HepG2 (cell line): ENCODE results near the gene ACKR3. TPM values are rescaled to one million over a fixed set of nuclear protein-coding genes. Genes with fewer than 3 reads are reported as not detected.

Experiments used
- ATAC-seq: fragments of 200-7000 bp; cut with Tn5 transposase; 3 replicates; pipeline ENCODE4 v1.9.1; 2020; ENCODE audit warnings: mild to moderate bottlenecking, moderate library complexity
- BruUV-seq: library from RNA; stranded (reverse); fragments of 400-500 nt; replicated peaks from 2 replicates; lab custom pipeline; 2021; lab: Mats Ljungman, UMichigan
- CTCF ChIA-PET: fragments of 300-600 bp; formaldehyde crosslinking; extraction: SDS; loops from one replicate; lab custom pipeline; 2021; ENCODE audit warnings: low total read pairs, inconsistent platforms, low intra/inter-chr PET ratio; lab: Yijun Ruan, JAX
- POLR2A ChIA-PET: fragments of 350-600 bp; sonication (Branson Sonifier 250); formaldehyde crosslinking; loops from one replicate; lab custom pipeline; 2020; ENCODE audit warnings: antibody characterized with exemption, inconsistent platforms; lab: Yijun Ruan, JAX
- DNase-seq: peaks from one replicate; pipeline ENCODE4 v3.0.0-alpha.2; 2015; ENCODE audit warnings: low spot score
- FAIRE-seq: peaks from 3 replicates; lab custom pipeline; 2011; peaks lifted over from hg19 to GRCh38; lab: Jason Lieb, UNC
- H2AFZ ChIP-seq: one replicate; pipeline ENCODE4 v1.6.1; 2011; ENCODE audit warnings: low read length, inconsistent platforms
- H3K27ac ChIP-seq: fragments of 300-600 bp; 3 replicates; pipeline ENCODE4 v1.8.0; 2011; ENCODE audit warnings: mixed run types, mild to moderate bottlenecking, mixed read lengths, low read length, inconsistent platforms; ENCODE audit not compliant: insufficient read depth; ENCODE audit errors: extremely low read length
- H3K27me3 ChIP-seq, 2 experiments: fragments of 200-600 bp in 1 of 2; 2 replicates in 1 of 2; 3 replicates in 1 of 2; pipeline versions ENCODE4 v1.6.0 to v1.8.0; 2011; ENCODE audit warnings: low read length in 2 of 2, mild to moderate bottlenecking in 2 of 2, moderate library complexity in 2 of 2, inconsistent platforms in 1 of 2; ENCODE audit not compliant: insufficient read depth in 2 of 2, control insufficient read depth in 1 of 2
- H3K36me3 ChIP-seq, 2 experiments: fragments of 200-600 bp in 1 of 2; replicated peaks in 1 of 2; 2 replicates in 1 of 2; 3 replicates in 1 of 2; pipeline versions ENCODE4 v1.5.1 to v1.8.0; 2011; ENCODE audit warnings: low read length in 2 of 2, inconsistent platforms in 1 of 2; ENCODE audit not compliant: insufficient read depth in 2 of 2, control insufficient read depth in 1 of 2
- H3K4me1 ChIP-seq: 2 replicates; pipeline ENCODE4 v1.5.1; 2012; ENCODE audit warnings: low read length, inconsistent platforms; ENCODE audit not compliant: insufficient read depth
- H3K4me2 ChIP-seq: 2 replicates; pipeline ENCODE4 v1.6.0; 2011; ENCODE audit warnings: low read depth, low read length, inconsistent platforms
- H3K4me3 ChIP-seq, 3 experiments: fragments of 200-600 bp in 1 of 3; sonication (generic), shearing (Covaris generic) in 1 of 3; replicated peaks in 1 of 3; 2 replicates each; pipeline ENCODE4 v1.5.1; 2011 to 2016; ENCODE audit warnings: low read length in 3 of 3, inconsistent platforms in 2 of 3, low read depth in 2 of 3, mild to moderate bottlenecking in 2 of 3, control low read depth in 1 of 3, mixed read lengths in 1 of 3; ENCODE audit not compliant: insufficient read depth in 1 of 3
- H3K79me2 ChIP-seq: one replicate; pipeline ENCODE4 v1.6.1; 2011; ENCODE audit warnings: low read length, inconsistent platforms; ENCODE audit not compliant: insufficient read depth
- H3K9ac ChIP-seq: 2 replicates; pipeline ENCODE4 v1.6.0; 2011; ENCODE audit warnings: mild to moderate bottlenecking, low read depth, low read length, inconsistent platforms; ENCODE audit not compliant: insufficient read depth
- H3K9me3 ChIP-seq: 2 replicates; pipeline ENCODE4 v1.5.1; 2012; ENCODE audit warnings: mild to moderate bottlenecking, low read length
- H4K20me1 ChIP-seq: 2 replicates; pipeline ENCODE4 v1.6.0; 2011; ENCODE audit warnings: inconsistent platforms, mild to moderate bottlenecking, low read length, moderate library complexity; ENCODE audit not compliant: insufficient read depth
- DR1 ChIP-seq: sonication (generic); formaldehyde crosslinking; IDR thresholded peaks from 2 replicates; pipeline ENCODE4 v1.8.0; 2021; ENCODE audit warnings: mild to moderate bottlenecking, missing genetic modification reagents, inconsistent platforms
- EP300 ChIP-seq, 3 experiments: sonication (generic) in 1 of 3; formaldehyde crosslinking in 1 of 3; IDR thresholded peaks; 2 replicates each; pipeline versions ENCODE4 v1.5.1 to v1.6.1; 2011 to 2020; ENCODE audit warnings: low read depth in 2 of 3, low read length in 2 of 3, borderline replicate concordance in 1 of 3, improper control_type of control experiment in 1 of 3, mild to moderate bottlenecking in 1 of 3, missing genetic modification reagents in 1 of 3, moderate library complexity in 1 of 3
- FOXO1 ChIP-seq: sonication (generic); formaldehyde crosslinking; IDR thresholded peaks from 2 replicates; pipeline ENCODE4 v1.4.0; 2020; ENCODE audit warnings: missing genetic modification reagents
- GLI4 ChIP-seq: sonication (generic); formaldehyde crosslinking; IDR thresholded peaks from 2 replicates; pipeline ENCODE4 v1.5.1; 2020; ENCODE audit warnings: missing genetic modification reagents, mild to moderate bottlenecking, moderate library complexity, borderline replicate concordance
- KMT2B ChIP-seq: IDR thresholded peaks from 2 replicates; pipeline ENCODE4 v1.6.1; 2016; ENCODE audit warnings: missing genetic modification reagents, missing compliant biosample characterization
- MZF1 ChIP-seq: sonication (generic); formaldehyde crosslinking; IDR thresholded peaks from 2 replicates; pipeline ENCODE4 v1.8.1; 2023; ENCODE audit warnings: mild to moderate bottlenecking, missing genetic modification reagents, borderline replicate concordance
- RFX1 ChIP-seq: fragments of 450-650 bp; IDR thresholded peaks from 2 replicates; pipeline ENCODE4 v1.6.1; 2017
- SYNCRIP ChIP-seq: fragments of 200-400 bp; formaldehyde crosslinking; IDR thresholded peaks from 2 replicates; pipeline ENCODE4 v1.6.1; 2018; ENCODE audit warnings: mild to moderate bottlenecking, low read depth, low read length; ENCODE audit not compliant: insufficient read depth
- UBTF ChIP-seq: sonication (generic); formaldehyde crosslinking; IDR thresholded peaks from 2 replicates; pipeline ENCODE4 v1.4.0; 2020; ENCODE audit warnings: mild to moderate bottlenecking, missing genetic modification reagents
- ZNF572 ChIP-seq: sonication (generic); formaldehyde crosslinking; IDR thresholded peaks from 2 replicates; pipeline ENCODE4 v1.5.1; 2020; ENCODE audit warnings: mild to moderate bottlenecking, missing genetic modification reagents
- ZNF616 ChIP-seq: sonication (generic); formaldehyde crosslinking; IDR thresholded peaks from 2 replicates; pipeline ENCODE4 v1.5.0; 2020; ENCODE audit warnings: low read depth, mild to moderate bottlenecking, missing genetic modification reagents
- ZNF629 ChIP-seq: sonication (generic); formaldehyde crosslinking; conservative IDR thresholded peaks from 2 replicates; pipeline ENCODE4 v1.5.0; 2020; ENCODE audit warnings: missing genetic modification reagents
- ZNF7 ChIP-seq: IDR thresholded peaks from 2 replicates; pipeline ENCODE4 v1.6.1; 2016; ENCODE audit warnings: missing biosample characterization, missing genetic modification reagents
- ZNF746 ChIP-seq: sonication (generic); formaldehyde crosslinking; IDR thresholded peaks from 2 replicates; pipeline ENCODE4 v1.8.0; 2022; ENCODE audit warnings: mild to moderate bottlenecking, missing genetic modification reagents
- ZNF781 ChIP-seq: sonication (generic); formaldehyde crosslinking; IDR thresholded peaks from 2 replicates; pipeline ENCODE4 v1.5.1; 2020; ENCODE audit warnings: borderline replicate concordance, mild to moderate bottlenecking, missing genetic modification reagents; ENCODE audit errors: not compliant biosample characterization
- ZZZ3 ChIP-seq: sonication (generic); formaldehyde crosslinking; IDR thresholded peaks from 2 replicates; pipeline ENCODE4 v1.4.0; 2020; ENCODE audit warnings: missing genetic modification reagents, mild to moderate bottlenecking, borderline replicate concordance
- WGBS: methylation state at CpG from one replicate; pipeline ENCODE4 v1.1.6; 2017; ENCODE audit warnings: low lambda C conversion rate; 5-methylcytosine and 5-hydroxymethylcytosine counted together
- in situ Hi-C: cut with HindIII; loops from 2 replicates; pipeline ENCODE4 v1.10.0; 2017; ENCODE audit warnings: low pct_unique_long_range_greater_than_20kb; ENCODE audit not compliant: extremely low pct_ligation_motif_present
- intact Hi-C: fragments of 100-400 bp; cut with micrococcal nuclease; formaldehyde crosslinking; loops from one replicate; pipeline ENCODE4 v1.10.0; 2022; ENCODE audit not compliant: unreplicated experiment
- polyA plus RNA-seq, 8 experiments: library from polyadenylated mRNA; depleted of rRNA in 3 of 8; stranded (reverse) in 7 of 8; unstranded in 1 of 8; fragments of >200 nt; fragmentation: Illumina TruSeq in 4 of 8; extraction: Trizol in 4 of 8; gene quantifications; 2 replicates each; pipeline versions ENCODE4 v1.2.1 to v1.2.3, GENCODE V29; 2011 to 2016; ENCODE audit warnings: low read depth in 4 of 8, missing spikeins in 1 of 8, mixed read lengths in 1 of 8; ENCODE audit not compliant: insufficient read depth in 1 of 8
- total RNA-seq, 5 experiments: library from RNA; depleted of rRNA; stranded (reverse); fragments of >200 nt; fragmentation: Illumina TruSeq; extraction: Trizol; gene quantifications; 2 replicates each; pipeline ENCODE4 v1.2.3, GENCODE V29; 2016; ENCODE audit warnings: low read depth in 1 of 5
- TF ChIP-seq, protein P1 (sequence below): sonication (generic); formaldehyde crosslinking; IDR thresholded peaks from 2 replicates; pipeline ENCODE4 v1.5.0; 2020; ENCODE audit warnings: missing genetic modification reagents

The ACKR3 gene
- total and polyA plus RNA-seq, 2 of the 13 experiments (the other 11 are each of a cell fraction or from before 2014, with no cell fraction given) = not detected

GRCh38 chr2:236531996-236532395, 37.6 kb upstream of the ACKR3 start:
- in situ Hi-C loops (no loop called here), intact Hi-C loops (no loop called here)
- no peak overlapping the region for H3K4me2 ChIP-seq
- BruUV-seq = no TSS peak
- no peaks in the 10 kb centered on the region for H3K9me3 ChIP-seq
- no peak for TF ChIP-seq ZNF781 (CRISPR knock-in tag)
- no peak for TF ChIP-seq KMT2B (CRISPR knock-in tag)
- TF ChIP-seq, protein P1, sequence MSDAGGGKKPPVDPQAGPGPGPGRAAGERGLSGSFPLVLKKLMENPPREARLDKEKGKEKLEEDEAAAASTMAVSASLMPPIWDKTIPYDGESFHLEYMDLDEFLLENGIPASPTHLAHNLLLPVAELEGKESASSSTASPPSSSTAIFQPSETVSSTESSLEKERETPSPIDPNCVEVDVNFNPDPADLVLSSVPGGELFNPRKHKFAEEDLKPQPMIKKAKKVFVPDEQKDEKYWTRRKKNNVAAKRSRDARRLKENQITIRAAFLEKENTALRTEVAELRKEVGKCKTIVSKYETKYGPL (CRISPR knock-in tag) = no peak
- TF ChIP-seq RFX1 = no peak
- TF ChIP-seq DR1 (CRISPR knock-in tag) = no peak
- TF ChIP-seq MZF1 (CRISPR knock-in tag) = no peak
- no peak for TF ChIP-seq EP300 (IDR thresholded peaks at IDR 0.05; ENCODE audit: low read depth in 2 of 2, low read length in 2 of 2)
- TF ChIP-seq EP300 (CRISPR knock-in tag; IDR thresholded peaks at IDR 0.05; ENCODE audit: borderline replicate concordance) = no peak
- TF ChIP-seq GLI4 (CRISPR knock-in tag) = no peak
- TF ChIP-seq ZZZ3 (CRISPR knock-in tag) = no peak
- no peak for TF ChIP-seq FOXO1
- TF ChIP-seq ZNF629 (CRISPR knock-in tag) = no peak
- TF ChIP-seq ZNF616 = no peak
- no peak for TF ChIP-seq SYNCRIP
- TF ChIP-seq ZNF7 (CRISPR knock-in tag) = no peak
- no peak for TF ChIP-seq ZNF572 (CRISPR knock-in tag)
- TF ChIP-seq UBTF = no peak
- no peak for TF ChIP-seq ZNF746 (CRISPR knock-in tag)
- FAIRE-seq (no peak), ATAC-seq (no peak), DNase-seq (no peak)
- H3K27ac ChIP-seq = no peak overlapping the region
- no peak overlapping the region for H2AFZ ChIP-seq
- 22% methylated on average over 1 of the region's 1 CpG for WGBS
- ChIA-PET POLR2A (no interaction called here), CTCF (no interaction called here)
- H3K27me3 ChIP-seq = peaks cover 0 to 17% of the 10 kb centered on the region in 2 experiments; a peak in 3 of 5 replicates
- H3K79me2 ChIP-seq = no peaks in the 10 kb centered on the region
- no peak overlapping the region for H3K9ac ChIP-seq
- no peaks in the 10 kb centered on the region for H3K4me1 ChIP-seq
- H3K4me3 ChIP-seq = no peak overlapping the region
- no peaks in the 10 kb centered on the region for H4K20me1 ChIP-seq
- no peaks in the 10 kb centered on the region for H3K36me3 ChIP-seq
